Endothelial cell of umbilical vein (primary cell): Measurements from ENCODE around the gene GMCL2.

Experiments used
- CTCF ChIP-seq, 2 donors: IDR thresholded peaks; 1 replicate in 1 of 2; 2 replicates in 1 of 2; pipeline ENCODE4 v1.5.1; 2011; ENCODE audit warnings: low read length in 2 of 2, mild to moderate bottlenecking in 2 of 2, moderate library complexity in 2 of 2, control low read depth in 1 of 2, inconsistent platforms in 1 of 2, low read depth in 1 of 2; ENCODE audit not compliant: insufficient read depth in 1 of 2; ENCODE audit errors: extremely low read depth in 1 of 2
- EZH2 ChIP-seq: IDR thresholded peaks from 2 replicates; pipeline ENCODE4 v1.6.1; 2012; ENCODE audit warnings: borderline replicate concordance, low read depth, mild to moderate bottlenecking, moderate library complexity, low read length, inconsistent platforms; ENCODE audit not compliant: severe bottlenecking
- FOS ChIP-seq: IDR thresholded peaks from 2 replicates; pipeline ENCODE4 v1.6.1; 2011; ENCODE audit warnings: mild to moderate bottlenecking, low read length, moderate library complexity, borderline replicate concordance; ENCODE audit not compliant: insufficient read depth
- JUN ChIP-seq: IDR thresholded peaks from 2 replicates; pipeline ENCODE4 v1.6.1; 2011; ENCODE audit warnings: borderline replicate concordance, low read depth; ENCODE audit not compliant: insufficient read length, insufficient read depth
- POLR2A ChIP-seq: IDR thresholded peaks from 2 replicates; pipeline ENCODE4 v1.6.1; 2012; ENCODE audit warnings: low read depth, mild to moderate bottlenecking, control low read depth, low read length
- POLR2AphosphoS5 ChIP-seq: IDR thresholded peaks from 2 replicates; pipeline ENCODE4 v1.6.1; 2012; ENCODE audit warnings: low read depth, mild to moderate bottlenecking, control low read depth, low read length, moderate library complexity; ENCODE audit not compliant: insufficient read depth
- TF ChIP-seq, protein P1 (sequence below): IDR thresholded peaks from 2 replicates; pipeline ENCODE4 v1.6.1; 2011; ENCODE audit not compliant: insufficient read depth, insufficient read length

- TF ChIP-seq POLR2A: no peak
- TF ChIP-seq CTCF (IDR thresholded peaks at IDR 0.05; ENCODE audit: extremely low read depth in 1 of 2, insufficient read depth in 1 of 2, low read depth in 1 of 2, low read length in 2 of 2): no peak
- TF ChIP-seq FOS: no peak
- TF ChIP-seq, protein P1, sequence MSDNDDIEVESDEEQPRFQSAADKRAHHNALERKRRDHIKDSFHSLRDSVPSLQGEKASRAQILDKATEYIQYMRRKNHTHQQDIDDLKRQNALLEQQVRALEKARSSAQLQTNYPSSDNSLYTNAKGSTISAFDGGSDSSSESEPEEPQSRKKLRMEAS: no peak
- no peak for TF ChIP-seq JUN
- TF ChIP-seq POLR2AphosphoS5: no peak
- TF ChIP-seq EZH2: no peak
Measured at GRCh38 chr5:178227929-178228328, 40.8 kb upstream of the GMCL2 start.
